HEK293 (cell line): ENCODE measurements around the gene DHFR.

Experiments used
- CTCF ChIA-PET: fragments of 350-600 bp; formaldehyde crosslinking; extraction: SDS; loops from one replicate; lab custom pipeline; 2021; ENCODE audit warnings: antibody characterized with exemption; lab: Yijun Ruan, JAX
- POLR2A ChIA-PET: fragments of 300-600 bp; formaldehyde crosslinking; extraction: SDS; loops from one replicate; lab custom pipeline; 2020; ENCODE audit warnings: antibody characterized with exemption, inconsistent platforms; lab: Yijun Ruan, JAX
- H3K27ac ChIP-seq: fragments of 200-500 bp; sonication (Bioruptor generic); 2 replicates; pipeline ENCODE4 v1.5.1; 2014; ENCODE audit warnings: low read depth, low read length, control low read depth, inconsistent platforms; ENCODE audit errors: extremely low read depth
- H3K36me3 ChIP-seq, 2 experiments: fragments of 200-500 bp in 1 of 2; sonication (Bioruptor generic) in 1 of 2; 1 replicate in 1 of 2; 2 replicates in 1 of 2; pipeline ENCODE4 v1.5.1; 2014 to 2017; ENCODE audit warnings: inconsistent platforms in 2 of 2, low read length in 2 of 2; ENCODE audit not compliant: control insufficient read depth in 2 of 2, insufficient read depth in 1 of 2
- H3K4me1 ChIP-seq: fragments of 200-500 bp; sonication (Bioruptor generic); 2 replicates; pipeline ENCODE4 v1.5.1; 2014; ENCODE audit warnings: mild to moderate bottlenecking, low read length, inconsistent platforms; ENCODE audit not compliant: control insufficient read depth, insufficient read depth
- H3K4me3 ChIP-seq: 2 replicates; pipeline ENCODE4 v1.5.1; 2011; ENCODE audit warnings: low read depth, mild to moderate bottlenecking, control low read depth, low read length, moderate library complexity
- H3K9me3 ChIP-seq: fragments of 200-500 bp; sonication (Bioruptor generic); 2 replicates; pipeline ENCODE4 v1.5.1; 2014; ENCODE audit warnings: low read depth, low read length, inconsistent platforms; ENCODE audit not compliant: control insufficient read depth, insufficient read depth
- GLIS1 ChIP-seq: fragments of 450-650 bp; formaldehyde crosslinking; IDR thresholded peaks from 2 replicates; pipeline ENCODE4 v1.5.1; 2016; ENCODE audit warnings: missing biosample characterization, missing genetic modification characterization
- SCRT1 ChIP-seq: fragments of 450-650 bp; formaldehyde crosslinking; IDR thresholded peaks from 2 replicates; pipeline ENCODE4 v1.5.1; 2016; ENCODE audit warnings: missing biosample characterization, missing genetic modification characterization, borderline replicate concordance
- ZNF140 ChIP-seq: fragments of 450-650 bp; formaldehyde crosslinking; IDR thresholded peaks from 2 replicates; pipeline ENCODE4 v1.5.1; 2016; ENCODE audit warnings: missing biosample characterization, missing genetic modification characterization
- ZNF24 ChIP-seq: fragments of 450-650 bp; formaldehyde crosslinking; IDR thresholded peaks from 2 replicates; pipeline ENCODE4 v1.5.1; 2016; ENCODE audit warnings: missing biosample characterization, missing genetic modification characterization
- ZNF311 ChIP-seq: fragments of 450-650 bp; formaldehyde crosslinking; IDR thresholded peaks from 2 replicates; pipeline ENCODE4 v1.5.1; 2017; ENCODE audit warnings: missing biosample characterization, missing genetic modification characterization, borderline replicate concordance
- ZNF350 ChIP-seq: fragments of 450-650 bp; formaldehyde crosslinking; IDR thresholded peaks from 2 replicates; pipeline ENCODE4 v1.5.0; 2017; ENCODE audit warnings: missing biosample characterization, mild to moderate bottlenecking, missing genetic modification characterization
- ZNF366 ChIP-seq: fragments of 450-650 bp; formaldehyde crosslinking; conservative IDR thresholded peaks from 2 replicates; pipeline ENCODE4 v1.5.1; 2016; ENCODE audit warnings: missing biosample characterization, missing genetic modification characterization
- ZNF391 ChIP-seq: fragments of 450-650 bp; formaldehyde crosslinking; IDR thresholded peaks from 2 replicates; pipeline ENCODE4 v1.5.1; 2016; ENCODE audit warnings: low read depth, missing biosample characterization, missing genetic modification characterization, borderline replicate concordance
- ZNF404 ChIP-seq: fragments of 450-650 bp; formaldehyde crosslinking; IDR thresholded peaks from 2 replicates; pipeline ENCODE4 v1.5.1; 2017; ENCODE audit warnings: missing biosample characterization, missing genetic modification characterization
- ZNF510 ChIP-seq: fragments of 450-650 bp; formaldehyde crosslinking; IDR thresholded peaks from 2 replicates; pipeline ENCODE4 v1.5.1; 2018; ENCODE audit warnings: mild to moderate bottlenecking, missing genetic modification characterization, missing biosample characterization; ENCODE audit not compliant: insufficient replicate concordance
- ZNF521 ChIP-seq: fragments of 450-650 bp; formaldehyde crosslinking; IDR thresholded peaks from 2 replicates; pipeline ENCODE4 v1.5.1; 2017; ENCODE audit warnings: missing biosample characterization, mild to moderate bottlenecking, missing genetic modification characterization
- ZNF544 ChIP-seq: fragments of 450-650 bp; formaldehyde crosslinking; IDR thresholded peaks from 2 replicates; pipeline ENCODE4 v1.5.0; 2017; ENCODE audit warnings: missing biosample characterization, missing genetic modification characterization
- ZNF560 ChIP-seq: fragments of 450-650 bp; formaldehyde crosslinking; IDR thresholded peaks from 2 replicates; pipeline ENCODE4 v1.5.1; 2017; ENCODE audit warnings: missing biosample characterization, missing genetic modification characterization, borderline replicate concordance
- ZNF629 ChIP-seq: fragments of 450-650 bp; formaldehyde crosslinking; IDR thresholded peaks from 2 replicates; pipeline ENCODE4 v1.5.1; 2017; ENCODE audit warnings: missing biosample characterization, missing genetic modification characterization
- ZNF654 ChIP-seq: fragments of 450-650 bp; formaldehyde crosslinking; IDR thresholded peaks from 2 replicates; pipeline ENCODE4 v1.5.1; 2016; ENCODE audit warnings: low read depth, missing biosample characterization, missing genetic modification characterization
- ZXDB ChIP-seq: fragments of 450-650 bp; formaldehyde crosslinking; IDR thresholded peaks from 2 replicates; pipeline ENCODE4 v1.5.1; 2016; ENCODE audit warnings: missing biosample characterization, missing genetic modification characterization
- TF ChIP-seq, protein P1 (sequence below): sonication (generic); formaldehyde crosslinking; IDR thresholded peaks from 2 replicates; pipeline ENCODE4 v1.8.1; 2022; ENCODE audit warnings: mild to moderate bottlenecking, moderate library complexity, missing genetic modification reagents
- TF ChIP-seq, protein P2 (sequence below): fragments of 450-650 bp; formaldehyde crosslinking; IDR thresholded peaks from 2 replicates; pipeline ENCODE4 v1.5.1; 2017; ENCODE audit warnings: missing biosample characterization, missing genetic modification characterization
- TF ChIP-seq, protein P3 (sequence below): fragments of 450-650 bp; formaldehyde crosslinking; IDR thresholded peaks from 2 replicates; pipeline ENCODE4 v1.5.1; 2016; ENCODE audit warnings: missing biosample characterization, missing genetic modification characterization
- TF ChIP-seq, protein P4 (sequence below): fragments of 450-650 bp; formaldehyde crosslinking; IDR thresholded peaks from 2 replicates; pipeline ENCODE4 v1.5.1; 2017; ENCODE audit warnings: missing biosample characterization, missing genetic modification characterization
- TF ChIP-seq, protein P5 (sequence below): fragments of 450-650 bp; formaldehyde crosslinking; IDR thresholded peaks from 2 replicates; pipeline ENCODE4 v1.5.1; 2016; ENCODE audit warnings: missing biosample characterization, missing genetic modification characterization

Gene DHFR

DNA sequence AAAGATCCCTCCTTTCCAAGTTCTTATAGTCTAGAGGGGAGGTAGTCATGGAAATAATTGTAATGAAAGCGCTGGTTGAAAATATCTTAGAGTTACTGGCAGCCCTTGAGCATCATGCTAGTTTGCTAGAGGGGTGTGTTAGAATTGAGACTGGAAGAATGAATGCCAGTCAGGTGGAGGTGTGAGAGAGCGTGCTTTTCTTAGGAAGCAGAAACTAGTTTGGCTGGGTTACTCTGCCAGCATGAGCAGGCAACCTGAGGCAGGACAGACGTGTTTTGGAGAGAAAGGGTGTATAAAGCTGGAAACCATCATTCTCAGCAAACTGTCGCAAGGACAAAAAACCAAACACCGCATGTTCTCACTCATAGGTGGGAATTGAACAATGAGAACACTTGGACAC lies 43.6 kb upstream of the DHFR start:
- H3K36me3 ChIP-seq, result peaks cover 12 to 15% of the 10 kb centered on the region in 2 experiments; a peak in 2 of 3 replicates
- H3K9me3 ChIP-seq, result no peaks in the 10 kb centered on the region
- POLR2A ChIA-PET, result no interaction called here
- no peak overlapping the region for H3K4me3 ChIP-seq
- CTCF ChIA-PET, result interaction anchor here (0.6 to 0.9 kb wide), 2 partner anchors 11 to 766 kb away, joined by 3 read pairs; no protein-coding TSS in a partner anchor
- H3K27ac ChIP-seq, result no peak overlapping the region
- TF ChIP-seq ZNF140 (tag by site-specific recombination), result no peak
- TF ChIP-seq ZNF404 (tag by site-specific recombination), result no peak
- TF ChIP-seq, protein P1, sequence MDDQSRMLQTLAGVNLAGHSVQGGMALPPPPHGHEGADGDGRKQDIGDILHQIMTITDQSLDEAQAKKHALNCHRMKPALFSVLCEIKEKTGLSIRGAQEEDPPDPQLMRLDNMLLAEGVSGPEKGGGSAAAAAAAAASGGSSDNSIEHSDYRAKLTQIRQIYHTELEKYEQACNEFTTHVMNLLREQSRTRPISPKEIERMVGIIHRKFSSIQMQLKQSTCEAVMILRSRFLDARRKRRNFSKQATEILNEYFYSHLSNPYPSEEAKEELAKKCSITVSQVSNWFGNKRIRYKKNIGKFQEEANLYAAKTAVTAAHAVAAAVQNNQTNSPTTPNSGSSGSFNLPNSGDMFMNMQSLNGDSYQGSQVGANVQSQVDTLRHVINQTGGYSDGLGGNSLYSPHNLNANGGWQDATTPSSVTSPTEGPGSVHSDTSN, result no peak
- no peak for TF ChIP-seq ZNF510 (tag by site-specific recombination)
- TF ChIP-seq SCRT1, result no peak
- TF ChIP-seq ZNF350 (tag by site-specific recombination), result no peak
- TF ChIP-seq ZNF311 (tag by site-specific recombination), result no peak
- TF ChIP-seq ZNF521 (tag by site-specific recombination), result no peak
- TF ChIP-seq ZNF366 (tag by site-specific recombination), result no peak
- TF ChIP-seq ZNF654 (tag by site-specific recombination), result no peak
- TF ChIP-seq, protein P2, sequence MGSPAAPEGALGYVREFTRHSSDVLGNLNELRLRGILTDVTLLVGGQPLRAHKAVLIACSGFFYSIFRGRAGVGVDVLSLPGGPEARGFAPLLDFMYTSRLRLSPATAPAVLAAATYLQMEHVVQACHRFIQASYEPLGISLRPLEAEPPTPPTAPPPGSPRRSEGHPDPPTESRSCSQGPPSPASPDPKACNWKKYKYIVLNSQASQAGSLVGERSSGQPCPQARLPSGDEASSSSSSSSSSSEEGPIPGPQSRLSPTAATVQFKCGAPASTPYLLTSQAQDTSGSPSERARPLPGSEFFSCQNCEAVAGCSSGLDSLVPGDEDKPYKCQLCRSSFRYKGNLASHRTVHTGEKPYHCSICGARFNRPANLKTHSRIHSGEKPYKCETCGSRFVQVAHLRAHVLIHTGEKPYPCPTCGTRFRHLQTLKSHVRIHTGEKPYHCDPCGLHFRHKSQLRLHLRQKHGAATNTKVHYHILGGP (tag by site-specific recombination), result no peak
- TF ChIP-seq, protein P3, sequence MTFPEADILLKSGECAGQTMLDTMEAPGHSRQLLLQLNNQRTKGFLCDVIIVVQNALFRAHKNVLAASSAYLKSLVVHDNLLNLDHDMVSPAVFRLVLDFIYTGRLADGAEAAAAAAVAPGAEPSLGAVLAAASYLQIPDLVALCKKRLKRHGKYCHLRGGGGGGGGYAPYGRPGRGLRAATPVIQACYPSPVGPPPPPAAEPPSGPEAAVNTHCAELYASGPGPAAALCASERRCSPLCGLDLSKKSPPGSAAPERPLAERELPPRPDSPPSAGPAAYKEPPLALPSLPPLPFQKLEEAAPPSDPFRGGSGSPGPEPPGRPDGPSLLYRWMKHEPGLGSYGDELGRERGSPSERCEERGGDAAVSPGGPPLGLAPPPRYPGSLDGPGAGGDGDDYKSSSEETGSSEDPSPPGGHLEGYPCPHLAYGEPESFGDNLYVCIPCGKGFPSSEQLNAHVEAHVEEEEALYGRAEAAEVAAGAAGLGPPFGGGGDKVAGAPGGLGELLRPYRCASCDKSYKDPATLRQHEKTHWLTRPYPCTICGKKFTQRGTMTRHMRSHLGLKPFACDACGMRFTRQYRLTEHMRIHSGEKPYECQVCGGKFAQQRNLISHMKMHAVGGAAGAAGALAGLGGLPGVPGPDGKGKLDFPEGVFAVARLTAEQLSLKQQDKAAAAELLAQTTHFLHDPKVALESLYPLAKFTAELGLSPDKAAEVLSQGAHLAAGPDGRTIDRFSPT (tag by site-specific recombination), result no peak
- no peak for TF ChIP-seq ZNF560 (tag by site-specific recombination)
- TF ChIP-seq ZNF24 (tag by site-specific recombination), result no peak
- TF ChIP-seq ZNF391 (tag by site-specific recombination), result no peak
- no peak for TF ChIP-seq ZNF629 (tag by site-specific recombination)
- TF ChIP-seq, protein P4, sequence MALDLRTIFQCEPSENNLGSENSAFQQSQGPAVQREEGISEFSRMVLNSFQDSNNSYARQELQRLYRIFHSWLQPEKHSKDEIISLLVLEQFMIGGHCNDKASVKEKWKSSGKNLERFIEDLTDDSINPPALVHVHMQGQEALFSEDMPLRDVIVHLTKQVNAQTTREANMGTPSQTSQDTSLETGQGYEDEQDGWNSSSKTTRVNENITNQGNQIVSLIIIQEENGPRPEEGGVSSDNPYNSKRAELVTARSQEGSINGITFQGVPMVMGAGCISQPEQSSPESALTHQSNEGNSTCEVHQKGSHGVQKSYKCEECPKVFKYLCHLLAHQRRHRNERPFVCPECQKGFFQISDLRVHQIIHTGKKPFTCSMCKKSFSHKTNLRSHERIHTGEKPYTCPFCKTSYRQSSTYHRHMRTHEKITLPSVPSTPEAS, result no peak
- no peaks in the 10 kb centered on the region for H3K4me1 ChIP-seq

DNA sequence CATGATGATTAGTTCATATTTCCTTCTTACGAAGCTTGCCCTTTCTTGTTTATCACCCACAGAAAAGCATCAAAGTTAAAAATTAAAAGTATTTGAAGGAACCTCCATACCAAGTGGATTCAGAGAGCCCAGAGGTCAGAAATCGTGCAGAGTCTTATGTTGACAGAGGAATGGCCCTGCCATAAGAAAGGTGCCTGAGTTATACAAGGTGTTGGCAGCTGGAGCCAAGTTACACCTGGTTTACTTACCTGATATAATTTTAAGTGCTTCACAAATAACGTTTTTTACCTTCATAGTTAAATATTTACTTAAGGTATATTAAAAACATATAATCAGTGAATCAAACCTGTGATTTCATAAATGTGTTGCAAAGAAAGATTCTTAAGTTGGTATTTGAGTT lies 42.3 kb upstream of the DHFR start:
- no peaks in the 10 kb centered on the region for H3K9me3 ChIP-seq
- CTCF ChIA-PET, result interaction anchor here (0.7 kb wide), 1 partner anchor 25 kb away, joined by 5 read pairs; no protein-coding TSS in a partner anchor
- H3K27ac ChIP-seq, result no peak overlapping the region
- TF ChIP-seq GLIS1 (tag by site-specific recombination) (no peak), ZNF544 (tag by site-specific recombination) (no peak), ZXDB (tag by site-specific recombination) (no peak)
- TF ChIP-seq, protein P5, sequence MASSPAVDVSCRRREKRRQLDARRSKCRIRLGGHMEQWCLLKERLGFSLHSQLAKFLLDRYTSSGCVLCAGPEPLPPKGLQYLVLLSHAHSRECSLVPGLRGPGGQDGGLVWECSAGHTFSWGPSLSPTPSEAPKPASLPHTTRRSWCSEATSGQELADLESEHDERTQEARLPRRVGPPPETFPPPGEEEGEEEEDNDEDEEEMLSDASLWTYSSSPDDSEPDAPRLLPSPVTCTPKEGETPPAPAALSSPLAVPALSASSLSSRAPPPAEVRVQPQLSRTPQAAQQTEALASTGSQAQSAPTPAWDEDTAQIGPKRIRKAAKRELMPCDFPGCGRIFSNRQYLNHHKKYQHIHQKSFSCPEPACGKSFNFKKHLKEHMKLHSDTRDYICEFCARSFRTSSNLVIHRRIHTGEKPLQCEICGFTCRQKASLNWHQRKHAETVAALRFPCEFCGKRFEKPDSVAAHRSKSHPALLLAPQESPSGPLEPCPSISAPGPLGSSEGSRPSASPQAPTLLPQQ (tag by site-specific recombination), result no peak
- H3K36me3 ChIP-seq, result peaks cover 7 to 12% of the 10 kb centered on the region in 2 experiments; a peak in 2 of 3 replicates
- POLR2A ChIA-PET, result no interaction called here
- no peak overlapping the region for H3K4me3 ChIP-seq
- H3K4me1 ChIP-seq, result no peaks in the 10 kb centered on the region
